Neural cell (in vitro differentiated cells): ENCODE results near the gene NYAP1. TPM values are rescaled to one million over a fixed set of nuclear protein-coding genes. Genes with fewer than 3 reads are reported as not detected.

Source experiments
- H2AFZ ChIP-seq: fragments of 200-600, 300-800 bp; sonication (generic), shearing (Covaris generic); 2 replicates; pipeline ENCODE4 v1.6.0; 2014; ENCODE audit warnings: low read depth, mild to moderate bottlenecking, antibody characterized with exemption, low read length, moderate library complexity
- H3F3A ChIP-seq: fragments of 200-600 bp; shearing (Covaris generic); 2 replicates; pipeline ENCODE4 v1.6.1; 2016; ENCODE audit warnings: mild to moderate bottlenecking, moderate library complexity, mixed read lengths, antibody characterized with exemption, low read length; ENCODE audit not compliant: insufficient read depth, poor library complexity, severe bottlenecking
- H3K27ac ChIP-seq: fragments of 200-600, 300-800 bp; sonication (generic), shearing (Covaris generic); 2 replicates; pipeline ENCODE4 v1.5.1; 2014; ENCODE audit warnings: mild to moderate bottlenecking, low read length, moderate library complexity
- H3K27me3 ChIP-seq: fragments of 300-800, 200-600 bp; sonication (generic), shearing (Covaris generic); 2 replicates; pipeline ENCODE4 v1.6.0; 2014; ENCODE audit warnings: mild to moderate bottlenecking, low read depth, low read length, moderate library complexity; ENCODE audit not compliant: insufficient read depth
- H3K36me3 ChIP-seq: fragments of 300-800, 200-600 bp; sonication (generic), shearing (Covaris generic); 2 replicates; pipeline ENCODE4 v1.5.1; 2014; ENCODE audit warnings: mild to moderate bottlenecking, antibody characterized with exemption, low read length, moderate library complexity; ENCODE audit not compliant: insufficient read depth
- H3K4me2 ChIP-seq: fragments of 300-800, 200-600 bp; sonication (generic), shearing (Covaris generic); 2 replicates; pipeline ENCODE4 v1.6.0; 2014; ENCODE audit warnings: mild to moderate bottlenecking, low read length
- H3K4me3 ChIP-seq: fragments of 300-800, 200-600 bp; sonication (generic), shearing (Covaris generic); 2 replicates; pipeline ENCODE4 v1.5.1; 2014; ENCODE audit warnings: mild to moderate bottlenecking, low read length, moderate library complexity
- H3K79me2 ChIP-seq: fragments of 200-600 bp; shearing (Covaris generic); replicated peaks from 2 replicates; pipeline ENCODE4 v1.6.0; 2014; ENCODE audit warnings: mild to moderate bottlenecking, low read length, moderate library complexity; ENCODE audit not compliant: insufficient read depth
- H3K9ac ChIP-seq: fragments of 300-800, 200-600 bp; sonication (generic), shearing (Covaris generic); 2 replicates; pipeline ENCODE4 v1.6.1; 2016; ENCODE audit warnings: mild to moderate bottlenecking, low read length, mixed read lengths
- H3K9me2 ChIP-seq: fragments of 200-600 bp; shearing (Covaris generic); 2 replicates; pipeline ENCODE4 v1.6.1; 2016; ENCODE audit warnings: mild to moderate bottlenecking, low read length, mixed read lengths; ENCODE audit not compliant: insufficient read depth
- H3K9me3 ChIP-seq: fragments of 200-600, 300-800 bp; sonication (generic), shearing (Covaris generic); 2 replicates; pipeline ENCODE4 v1.6.1; 2016; ENCODE audit warnings: mild to moderate bottlenecking, mixed run types, low read length, moderate library complexity, mixed read lengths
- H4K20me1 ChIP-seq: fragments of 200-600 bp; shearing (Covaris generic); 2 replicates; pipeline ENCODE4 v1.6.1; 2016; ENCODE audit warnings: mild to moderate bottlenecking, mixed run types; ENCODE audit not compliant: insufficient read depth
- EP300 ChIP-seq: fragments of 450-650 bp; conservative IDR thresholded peaks from 2 replicates; pipeline ENCODE4 v1.6.1; 2014; ENCODE audit warnings: antibody characterized with exemption, mild to moderate bottlenecking, moderate library complexity; ENCODE audit not compliant: poor library complexity, severe bottlenecking
- EZH2 ChIP-seq: fragments of 200-600, 300-800 bp; shearing (Covaris generic), sonication (generic); IDR thresholded peaks from 2 replicates; pipeline ENCODE4 v1.6.1; 2014; ENCODE audit warnings: antibody characterized with exemption, low read length, borderline replicate concordance, mild to moderate bottlenecking; ENCODE audit not compliant: insufficient read depth, poor library complexity, severe bottlenecking
- MXI1 ChIP-seq: fragments of 450-650 bp; conservative IDR thresholded peaks from 2 replicates; pipeline ENCODE4 v1.6.1; 2014; ENCODE audit warnings: antibody characterized with exemption, mild to moderate bottlenecking; ENCODE audit not compliant: poor library complexity, severe bottlenecking
- POLR2AphosphoS5 ChIP-seq: IDR thresholded peaks from 2 replicates; pipeline ENCODE4 v1.6.1; 2012
- RAD21 ChIP-seq: fragments of 450-650 bp; conservative IDR thresholded peaks from 2 replicates; pipeline ENCODE4 v1.6.1; 2014; ENCODE audit warnings: antibody characterized with exemption, mild to moderate bottlenecking, moderate library complexity
- SMC3 ChIP-seq: fragments of 450-650 bp; conservative IDR thresholded peaks from 2 replicates; pipeline ENCODE4 v1.6.1; 2014; ENCODE audit warnings: antibody characterized with exemption, mild to moderate bottlenecking, moderate library complexity; ENCODE audit not compliant: poor library complexity
- TAF1 ChIP-seq: IDR thresholded peaks from 2 replicates; pipeline ENCODE4 v1.6.1; 2012; ENCODE audit warnings: low read depth
- polyA plus RNA-seq: library from polyadenylated mRNA; depleted of rRNA; stranded (reverse); fragments of >200 nt; gene quantifications from 2 replicates; pipeline ENCODE4 v1.2.3, GENCODE V29; 2014
- TF ChIP-seq, protein P1 (sequence below): IDR thresholded peaks from 2 replicates; pipeline ENCODE4 v1.6.1; 2012; ENCODE audit warnings: borderline replicate concordance
- TF ChIP-seq, protein P2 (sequence below): fragments of 450-650 bp; IDR thresholded peaks from 2 replicates; pipeline ENCODE4 v1.5.1; 2014; ENCODE audit warnings: antibody characterized with exemption, mild to moderate bottlenecking, moderate library complexity; ENCODE audit not compliant: poor library complexity, severe bottlenecking

The NYAP1 gene
- polyA plus RNA-seq, 1 donor from 2014 or later, result 70.1 TPM

- no peak overlapping the region for H3K4me3 ChIP-seq
- no peak overlapping the region for H3K9ac ChIP-seq
- no peaks in the 10 kb centered on the region for H3K36me3 ChIP-seq
- no peak overlapping the region for H3K27ac ChIP-seq
- no peaks in the 10 kb centered on the region for H3K9me2 ChIP-seq
- H3F3A ChIP-seq, result no peaks in the 10 kb centered on the region
- H3K27me3 ChIP-seq, result no peaks in the 10 kb centered on the region
- no peak overlapping the region for H3K4me2 ChIP-seq
- no peaks in the 10 kb centered on the region for H4K20me1 ChIP-seq
- H3K79me2 ChIP-seq, result no peaks in the 10 kb centered on the region
- no peak overlapping the region for H2AFZ ChIP-seq
- no peaks in the 10 kb centered on the region for H3K9me3 ChIP-seq
- TF ChIP-seq, protein P1, sequence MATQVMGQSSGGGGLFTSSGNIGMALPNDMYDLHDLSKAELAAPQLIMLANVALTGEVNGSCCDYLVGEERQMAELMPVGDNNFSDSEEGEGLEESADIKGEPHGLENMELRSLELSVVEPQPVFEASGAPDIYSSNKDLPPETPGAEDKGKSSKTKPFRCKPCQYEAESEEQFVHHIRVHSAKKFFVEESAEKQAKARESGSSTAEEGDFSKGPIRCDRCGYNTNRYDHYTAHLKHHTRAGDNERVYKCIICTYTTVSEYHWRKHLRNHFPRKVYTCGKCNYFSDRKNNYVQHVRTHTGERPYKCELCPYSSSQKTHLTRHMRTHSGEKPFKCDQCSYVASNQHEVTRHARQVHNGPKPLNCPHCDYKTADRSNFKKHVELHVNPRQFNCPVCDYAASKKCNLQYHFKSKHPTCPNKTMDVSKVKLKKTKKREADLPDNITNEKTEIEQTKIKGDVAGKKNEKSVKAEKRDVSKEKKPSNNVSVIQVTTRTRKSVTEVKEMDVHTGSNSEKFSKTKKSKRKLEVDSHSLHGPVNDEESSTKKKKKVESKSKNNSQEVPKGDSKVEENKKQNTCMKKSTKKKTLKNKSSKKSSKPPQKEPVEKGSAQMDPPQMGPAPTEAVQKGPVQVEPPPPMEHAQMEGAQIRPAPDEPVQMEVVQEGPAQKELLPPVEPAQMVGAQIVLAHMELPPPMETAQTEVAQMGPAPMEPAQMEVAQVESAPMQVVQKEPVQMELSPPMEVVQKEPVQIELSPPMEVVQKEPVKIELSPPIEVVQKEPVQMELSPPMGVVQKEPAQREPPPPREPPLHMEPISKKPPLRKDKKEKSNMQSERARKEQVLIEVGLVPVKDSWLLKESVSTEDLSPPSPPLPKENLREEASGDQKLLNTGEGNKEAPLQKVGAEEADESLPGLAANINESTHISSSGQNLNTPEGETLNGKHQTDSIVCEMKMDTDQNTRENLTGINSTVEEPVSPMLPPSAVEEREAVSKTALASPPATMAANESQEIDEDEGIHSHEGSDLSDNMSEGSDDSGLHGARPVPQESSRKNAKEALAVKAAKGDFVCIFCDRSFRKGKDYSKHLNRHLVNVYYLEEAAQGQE, result no peak
- TF ChIP-seq, protein P2, sequence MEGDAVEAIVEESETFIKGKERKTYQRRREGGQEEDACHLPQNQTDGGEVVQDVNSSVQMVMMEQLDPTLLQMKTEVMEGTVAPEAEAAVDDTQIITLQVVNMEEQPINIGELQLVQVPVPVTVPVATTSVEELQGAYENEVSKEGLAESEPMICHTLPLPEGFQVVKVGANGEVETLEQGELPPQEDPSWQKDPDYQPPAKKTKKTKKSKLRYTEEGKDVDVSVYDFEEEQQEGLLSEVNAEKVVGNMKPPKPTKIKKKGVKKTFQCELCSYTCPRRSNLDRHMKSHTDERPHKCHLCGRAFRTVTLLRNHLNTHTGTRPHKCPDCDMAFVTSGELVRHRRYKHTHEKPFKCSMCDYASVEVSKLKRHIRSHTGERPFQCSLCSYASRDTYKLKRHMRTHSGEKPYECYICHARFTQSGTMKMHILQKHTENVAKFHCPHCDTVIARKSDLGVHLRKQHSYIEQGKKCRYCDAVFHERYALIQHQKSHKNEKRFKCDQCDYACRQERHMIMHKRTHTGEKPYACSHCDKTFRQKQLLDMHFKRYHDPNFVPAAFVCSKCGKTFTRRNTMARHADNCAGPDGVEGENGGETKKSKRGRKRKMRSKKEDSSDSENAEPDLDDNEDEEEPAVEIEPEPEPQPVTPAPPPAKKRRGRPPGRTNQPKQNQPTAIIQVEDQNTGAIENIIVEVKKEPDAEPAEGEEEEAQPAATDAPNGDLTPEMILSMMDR, result no peak
- TF ChIP-seq EZH2 (no peak), EP300 (no peak), POLR2AphosphoS5 (no peak), SMC3 (no peak), MXI1 (no peak), RAD21 (no peak), TAF1 (no peak)
These were observed 35.9 kb downstream of the NYAP1 start for GRCh38 chr7:100519580-100519979.

- no peak overlapping the region for H3K4me2 ChIP-seq
- no peaks in the 10 kb centered on the region for H3K36me3 ChIP-seq
- H3K9me2 ChIP-seq, result no peaks in the 10 kb centered on the region
- no peaks in the 10 kb centered on the region for H3K9me3 ChIP-seq
- H3K27ac ChIP-seq, result no peak overlapping the region
- H3K9ac ChIP-seq, result no peak overlapping the region
- TF ChIP-seq POLR2AphosphoS5, result no peak
- TF ChIP-seq SMC3, result no peak
- TF ChIP-seq RAD21, result no peak
- no peak for TF ChIP-seq TAF1
- TF ChIP-seq, protein P2, result no peak
- TF ChIP-seq MXI1, result no peak
- TF ChIP-seq EP300, result no peak
- no peak for TF ChIP-seq EZH2
- TF ChIP-seq, protein P1, result no peak
- no peak overlapping the region for H2AFZ ChIP-seq
- no peaks in the 10 kb centered on the region for H3K79me2 ChIP-seq
- H4K20me1 ChIP-seq, result no peaks in the 10 kb centered on the region
- H3K4me3 ChIP-seq, result no peak overlapping the region
- H3F3A ChIP-seq, result no peaks in the 10 kb centered on the region
- no peaks in the 10 kb centered on the region for H3K27me3 ChIP-seq
These were observed 36.4 kb downstream of the NYAP1 start for GRCh38 chr7:100520138-100520537.
